SHP77 (cell line): Measurements from ENCODE around the gene ARHGAP22.

Experiments
- DNase-seq, 2 experiments: peaks; one replicate each; lab custom pipeline; 2025; lab: John Stamatoyannopoulos, UW

Gene ARHGAP22

GRCh38 chr10:48552946-48553564 is 51.8 kb downstream of the ARHGAP22 start:
- DNase-seq = no peak

- peak in 1 of 2 experiments; percentile 1 for DNase-seq
Measured at GRCh38 chr10:48551861-48552591, 52.8 kb downstream of the ARHGAP22 start.

- DNase-seq = no peak
Measured at GRCh38 chr10:48550977-48551376, 53.9 kb downstream of the ARHGAP22 start.

GRCh38 chr10:48550071-48550691 is 54.7 kb downstream of the ARHGAP22 start:
- DNase-seq = no peak

GRCh38 chr10:48549236-48549635 is 55.6 kb downstream of the ARHGAP22 start:
- DNase-seq = no peak

GRCh38 chr10:48548531-48549135 is 56.2 kb downstream of the ARHGAP22 start:
- no peak for DNase-seq

- no peak for DNase-seq
Measured at GRCh38 chr10:48547981-48548380, 56.9 kb downstream of the ARHGAP22 start.

- DNase-seq = no peak
Measured at GRCh38 chr10:48547061-48547895, 57.6 kb downstream of the ARHGAP22 start.

GRCh38 chr10:48545462-48546145 is 59.3 kb downstream of the ARHGAP22 start:
- no peak for DNase-seq

- no peak for DNase-seq
Measured at GRCh38 chr10:48543182-48543844, 61.6 kb downstream of the ARHGAP22 start.

- no peak for DNase-seq
Measured at GRCh38 chr10:48542471-48543181, 62.2 kb downstream of the ARHGAP22 start.

- no peak for DNase-seq
Measured at GRCh38 chr10:48541144-48541795, 63.6 kb downstream of the ARHGAP22 start.

- DNase-seq = no peak
Measured at GRCh38 chr10:48538611-48539010, 66.3 kb downstream of the ARHGAP22 start.

GRCh38 chr10:48536916-48537890 is 67.7 kb downstream of the ARHGAP22 start:
- no peak for DNase-seq

GRCh38 chr10:48536156-48536500 is 68.7 kb downstream of the ARHGAP22 start:
- DNase-seq = no peak

GRCh38 chr10:48535416-48536155 is 69.3 kb downstream of the ARHGAP22 start:
- DNase-seq = no peak

GRCh38 chr10:48533951-48534720 is 70.7 kb downstream of the ARHGAP22 start:
- no peak for DNase-seq
